Gastroesophageal sphincter (tissue), 3 donors: Measurements from ENCODE around the gene IFITM5.
"Not testable (repeated sequence)": the region's sequence is repeated elsewhere in the genome, so short reads cannot be mapped to it uniquely, and the experiment has no call there.

Experiments used
- CTCF ChIP-seq, 4 experiments: fragments of 200-600 bp in 2 of 4; fragments of 450-650 bp in 2 of 4; sonication (generic) in 1 of 4; IDR thresholded peaks; one replicate each; pipeline ENCODE4 v1.5.1; 2017 to 2019; ENCODE audit warnings: antibody characterized with exemption in 4 of 4, mild to moderate bottlenecking in 2 of 4, moderate library complexity in 2 of 4
- EP300 ChIP-seq: sonication (generic); formaldehyde crosslinking; IDR thresholded peaks from one replicate; pipeline ENCODE4 v1.6.1; 2017; ENCODE audit warnings: antibody characterized with exemption, mild to moderate bottlenecking
- POLR2A ChIP-seq, 2 donors: fragments of 450-650 bp; IDR thresholded peaks; one replicate each; pipeline ENCODE4 v1.6.1; 2017; ENCODE audit warnings: antibody characterized with exemption in 2 of 2, mild to moderate bottlenecking in 2 of 2, moderate library complexity in 1 of 2
- POLR2AphosphoS5 ChIP-seq: sonication (generic); formaldehyde crosslinking; IDR thresholded peaks from one replicate; pipeline ENCODE4 v1.6.1; 2017; ENCODE audit warnings: antibody characterized with exemption

- not testable (repeated sequence) for TF ChIP-seq CTCF (IDR thresholded peaks at IDR 0.05); POLR2A (IDR thresholded peaks at IDR 0.05); EP300
- TF ChIP-seq POLR2AphosphoS5, result peak; percentile 38
Measured at GRCh38 chr11:309979-310572, 10.8 kb upstream of the IFITM5 start.
